Germinal center (tissue), 1 donor: ENCODE data around the gene ACAP2.
"Not testable (repeated sequence)": the region's sequence is repeated elsewhere in the genome, so short reads cannot be mapped to it uniquely, and the experiment has no call there.

Source experiments
- DNase-seq: peaks from one replicate; pipeline ENCODE4 v3.0.0; 2012; ENCODE audit warnings: mixed read lengths, low spot score

ACAP2 gene

DNA sequence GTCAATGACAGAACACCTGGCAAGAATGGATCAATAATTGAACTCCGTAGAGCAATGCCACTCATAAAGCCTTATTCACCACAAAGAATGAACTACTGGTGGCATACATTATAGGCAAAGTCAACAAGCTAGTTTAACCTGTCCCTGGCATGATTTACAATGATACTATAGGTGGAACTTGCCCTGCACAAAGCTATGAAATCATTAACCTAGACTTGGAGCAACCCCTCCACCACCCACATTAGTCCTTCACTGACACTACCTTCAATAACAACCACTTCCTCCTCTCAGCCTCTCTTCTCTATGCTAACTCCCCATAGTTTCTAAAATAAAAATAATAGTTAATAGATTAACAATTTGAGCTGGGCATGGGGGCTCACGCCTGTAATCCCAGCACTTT lies 54.4 kb downstream of the ACAP2 start:
- no peak for DNase-seq

DNA sequence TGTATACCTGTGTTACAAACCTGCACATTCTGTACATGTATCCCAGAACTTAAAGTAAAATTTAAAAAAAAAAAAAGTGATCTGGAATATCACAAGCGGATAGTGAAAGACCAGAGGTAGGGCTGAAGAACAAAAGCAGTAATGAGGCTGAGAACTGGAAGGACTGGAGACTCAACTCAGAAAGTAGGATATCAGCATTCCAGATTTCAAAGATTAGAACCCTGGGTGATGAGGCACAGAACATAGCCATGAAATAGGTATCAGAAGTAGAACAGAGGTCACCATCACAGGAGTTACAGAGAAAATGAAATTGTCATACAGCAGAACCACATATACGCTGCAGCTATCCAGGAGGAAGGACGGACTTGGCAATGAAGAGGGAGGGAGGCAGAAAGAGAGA lies 56.1 kb downstream of the ACAP2 start:
- no peak for DNase-seq

DNA sequence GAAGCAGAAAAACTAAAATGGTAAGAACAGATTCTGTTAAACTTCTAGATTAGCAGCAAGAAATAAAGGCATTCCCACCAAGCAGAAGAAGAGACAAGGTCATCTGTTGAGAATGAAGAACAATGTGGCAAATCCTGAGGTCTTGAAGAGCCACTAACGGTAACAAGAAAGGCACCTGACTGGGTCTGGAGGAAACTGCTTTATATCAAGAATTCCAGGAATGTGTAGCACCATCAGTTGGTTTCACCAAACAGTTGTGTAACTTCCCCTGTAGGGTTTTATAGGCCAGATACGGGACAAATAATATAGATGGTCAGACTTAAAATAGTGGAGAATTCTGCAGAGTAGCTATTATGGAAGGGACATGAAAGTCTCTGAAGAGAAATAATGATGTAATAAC lies 57.3 kb downstream of the ACAP2 start:
- DNase-seq: no peak

DNA sequence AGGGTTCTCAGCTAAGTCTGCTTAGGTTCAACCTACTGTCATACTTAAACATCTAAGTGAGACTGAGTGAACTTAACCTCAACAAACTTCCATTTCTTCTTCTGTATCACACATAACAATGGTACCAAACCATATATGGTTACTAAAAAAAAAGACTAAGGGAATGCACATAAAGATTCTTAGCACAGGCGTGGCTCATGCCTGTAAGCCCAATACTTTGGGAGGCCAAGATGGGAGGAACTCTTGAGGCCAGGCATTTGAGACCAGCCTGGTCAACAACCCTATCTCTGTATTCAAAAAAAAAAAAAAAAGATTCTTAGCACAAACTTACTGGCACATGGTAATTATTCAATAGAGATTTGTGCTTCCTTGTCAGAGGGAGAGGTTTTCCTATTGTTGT lies 57.9 kb downstream of the ACAP2 start:
- DNase-seq: no peak

DNA sequence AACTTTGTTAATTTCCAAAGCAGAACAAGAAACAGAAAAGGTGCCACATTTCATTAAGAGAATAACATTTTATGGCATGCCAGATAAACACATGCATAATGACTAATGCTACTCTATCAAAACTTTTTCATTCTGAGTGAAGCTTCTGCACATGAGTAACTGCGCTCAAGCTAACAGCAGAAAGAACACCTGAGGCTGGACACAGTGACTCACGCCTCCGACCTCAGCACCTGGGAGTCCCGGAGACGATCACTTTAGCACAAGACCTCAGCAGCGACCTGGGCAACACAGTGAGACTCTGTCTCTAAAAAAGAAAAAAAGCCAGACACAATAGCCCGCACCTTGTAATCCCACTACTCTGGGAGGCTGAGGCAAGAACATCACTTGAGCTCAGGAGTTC lies 70.6 kb downstream of the ACAP2 start:
- no peak for DNase-seq

DNA sequence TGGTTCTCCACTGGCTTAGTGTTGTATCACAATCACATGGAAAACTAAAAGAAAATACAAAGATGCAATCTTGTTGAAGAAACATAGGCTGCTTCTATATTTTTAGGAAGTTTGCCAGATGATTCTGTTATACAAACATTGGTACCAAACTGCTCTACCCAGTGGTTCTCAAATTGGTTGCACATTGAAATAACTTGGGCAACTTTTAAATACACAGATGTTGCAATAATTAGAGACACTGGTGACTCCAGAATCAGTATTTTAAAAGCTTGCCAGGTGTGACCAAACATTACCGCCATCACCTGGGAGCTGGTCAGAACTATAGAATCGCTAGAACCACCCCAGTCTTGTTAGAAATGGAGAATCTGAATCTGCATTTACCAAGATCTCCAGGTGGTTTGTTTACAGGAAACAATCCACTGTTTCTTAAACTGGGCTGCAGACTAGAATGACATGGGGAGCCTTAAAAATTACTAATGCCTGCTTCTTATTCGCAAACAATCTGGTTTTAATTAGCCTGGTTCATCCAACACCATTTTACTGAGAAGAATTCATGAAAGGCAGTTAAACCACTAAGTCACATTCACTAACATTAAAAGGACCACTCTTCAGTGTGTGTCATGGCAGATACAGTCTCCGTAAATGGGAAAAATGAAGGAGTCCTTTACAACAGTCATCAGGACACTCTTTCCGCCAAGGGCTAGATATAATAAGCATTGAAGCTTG lies 76.5 kb downstream of the ACAP2 start:
- no peak for DNase-seq

DNA sequence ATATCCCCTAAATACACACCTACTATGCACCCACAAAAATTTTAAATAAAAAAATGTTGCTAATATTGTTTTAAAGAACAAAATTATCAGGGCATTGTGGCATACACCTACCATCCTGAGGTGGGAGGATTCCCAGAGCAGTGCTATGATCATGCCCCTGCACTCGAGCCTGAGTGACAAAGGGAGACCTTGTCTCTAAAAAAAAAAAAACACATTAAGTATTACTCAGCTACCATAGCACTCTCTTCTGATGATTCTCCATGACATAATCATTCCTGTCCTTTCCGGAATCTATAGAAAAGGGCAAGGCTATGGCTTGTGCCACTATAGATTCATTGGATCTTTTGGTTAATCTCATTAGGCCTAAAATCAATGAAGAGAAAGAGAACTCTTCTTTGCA lies 77.4 kb downstream of the ACAP2 start:
- DNase-seq: no peak

DNA sequence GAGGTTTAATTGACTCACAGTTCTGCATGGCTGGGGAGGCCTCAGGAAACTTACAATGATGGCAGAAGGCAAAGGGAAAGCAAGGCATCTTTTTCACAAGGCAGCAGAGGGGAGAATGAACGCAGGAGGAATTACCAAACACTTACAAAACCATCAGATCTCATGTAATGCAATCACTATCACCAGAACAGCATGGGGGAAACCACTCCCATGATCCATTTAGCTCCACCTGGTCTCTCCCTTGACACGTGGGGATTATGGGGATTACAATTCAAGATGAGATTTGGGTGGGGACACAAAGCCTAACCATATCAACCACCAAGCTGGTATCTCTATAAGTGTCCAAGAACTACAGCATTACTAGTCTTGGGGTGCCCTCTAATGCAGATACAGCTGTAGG lies 85.0 kb downstream of the ACAP2 start:
- DNase-seq: not testable (repeated sequence)

DNA sequence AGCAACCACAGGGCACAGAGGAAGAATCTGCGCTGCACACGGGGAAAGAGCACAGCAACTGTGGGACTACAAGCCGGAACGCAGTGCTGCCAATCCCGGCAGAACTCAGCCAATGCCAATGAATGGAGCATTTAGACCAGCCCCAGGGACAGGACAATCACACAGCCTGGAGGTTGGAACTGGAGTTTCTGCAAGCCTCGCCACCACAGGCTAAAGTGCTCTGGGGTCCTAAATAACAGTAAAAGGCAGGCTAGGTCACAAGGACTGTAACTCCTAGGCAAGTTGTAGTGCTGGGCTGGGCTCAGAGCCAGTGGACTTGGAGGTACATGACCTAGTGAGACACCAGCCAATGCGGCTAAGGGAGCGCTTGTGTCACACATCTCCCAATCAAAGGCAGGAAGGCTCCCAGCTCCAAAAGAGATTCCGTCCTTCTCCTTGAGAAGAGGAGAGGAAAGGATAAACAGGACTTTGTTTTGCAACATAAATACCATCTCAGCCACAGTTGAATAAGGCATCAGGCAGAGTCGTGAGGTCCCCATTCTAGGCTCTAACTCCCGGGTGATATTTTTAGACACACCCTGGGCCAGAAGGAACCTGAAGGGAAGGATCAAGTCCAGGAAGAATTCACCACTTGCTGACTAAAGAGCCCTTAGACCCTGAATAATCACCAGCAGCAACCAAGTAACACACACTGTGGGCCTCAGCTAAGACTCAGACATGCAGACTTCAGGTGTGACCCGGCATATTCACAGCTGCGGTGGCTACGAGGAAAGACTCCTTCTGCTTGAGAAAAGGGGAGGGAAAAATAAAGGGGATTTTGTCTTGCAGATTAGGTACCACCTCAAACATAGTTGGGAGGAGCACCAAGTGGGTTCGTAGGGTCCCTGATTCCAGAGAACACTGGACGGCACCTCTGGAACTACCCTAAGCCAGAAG lies 86.4 kb downstream of the ACAP2 start:
- no peak for DNase-seq

DNA sequence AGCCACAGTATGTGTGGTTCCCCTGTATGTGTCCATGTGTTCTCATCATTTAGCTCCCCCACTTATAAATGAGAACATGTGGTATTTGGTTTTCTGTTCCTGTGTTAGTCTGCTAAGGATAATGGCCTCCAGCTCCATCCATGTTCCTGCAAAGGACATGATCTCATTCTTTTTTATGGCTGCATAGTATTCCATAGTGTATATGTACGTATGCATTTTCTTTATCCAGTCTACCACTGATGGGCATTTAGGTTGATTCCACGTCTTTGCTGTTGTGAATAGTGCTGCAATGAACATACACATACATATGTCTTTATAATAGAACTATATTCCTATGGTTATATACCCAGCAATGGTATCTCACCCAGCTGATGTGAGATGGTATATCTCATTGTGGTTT lies 88.8 kb downstream of the ACAP2 start:
- DNase-seq: not testable (repeated sequence)

DNA sequence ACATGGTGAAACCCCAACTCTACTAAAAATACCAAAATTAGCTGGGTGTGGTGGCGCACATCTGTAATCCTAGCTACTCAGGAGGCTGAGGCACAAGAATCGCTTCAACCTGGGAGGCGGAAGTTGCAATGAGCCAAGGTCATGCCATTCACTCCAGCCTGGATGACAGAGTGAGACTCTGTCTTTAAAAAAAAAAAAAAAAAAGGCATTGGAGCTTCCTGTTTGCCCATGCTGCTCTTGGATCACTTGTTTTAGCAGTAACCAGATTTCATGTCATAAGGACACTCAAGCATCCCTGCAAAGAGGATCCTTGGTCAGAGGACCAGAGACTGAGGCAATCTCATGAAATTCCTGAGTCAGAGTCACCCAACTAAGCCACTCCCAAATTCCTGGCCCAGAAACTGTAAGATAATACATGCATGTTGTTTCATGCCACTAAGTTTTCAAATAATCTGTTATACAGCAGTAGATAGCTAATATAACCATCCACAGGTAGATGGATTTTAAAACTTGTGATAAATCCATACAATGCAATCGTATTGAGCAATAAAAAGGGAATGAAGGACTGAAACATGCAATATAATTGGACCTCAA lies 89.8 kb downstream of the ACAP2 start:
- no peak for DNase-seq

DNA sequence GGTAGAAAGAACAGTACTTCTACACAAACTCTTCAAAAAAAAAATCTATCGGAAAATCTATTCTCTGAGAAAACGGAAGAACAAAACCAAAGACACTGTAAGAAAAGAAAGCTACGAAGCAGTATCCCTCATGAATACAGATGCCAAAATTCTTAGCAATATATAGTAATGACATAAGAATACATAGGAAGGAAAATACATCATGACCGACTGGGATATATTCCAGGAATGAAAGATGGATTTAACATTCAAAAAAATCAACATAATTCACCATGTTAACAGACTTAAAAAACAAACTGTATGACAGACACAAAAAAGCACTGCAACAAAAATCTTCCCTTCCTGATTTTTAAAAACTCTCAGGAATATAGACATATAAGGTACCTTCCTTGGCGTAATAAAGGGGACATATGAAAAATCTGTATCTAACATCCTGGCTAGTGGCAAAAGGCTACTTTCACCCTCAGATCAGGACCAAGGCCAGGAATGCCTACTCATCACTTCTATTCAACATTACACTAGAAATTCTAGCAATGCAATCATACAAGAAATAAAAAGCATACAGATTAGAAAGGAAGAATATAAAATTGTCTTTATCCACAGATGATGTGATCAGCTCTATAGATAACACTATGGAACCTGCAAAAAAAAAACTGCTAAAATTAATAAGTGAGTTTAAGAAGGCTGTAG lies 94.2 kb downstream of the ACAP2 start:
- DNase-seq: no peak

DNA sequence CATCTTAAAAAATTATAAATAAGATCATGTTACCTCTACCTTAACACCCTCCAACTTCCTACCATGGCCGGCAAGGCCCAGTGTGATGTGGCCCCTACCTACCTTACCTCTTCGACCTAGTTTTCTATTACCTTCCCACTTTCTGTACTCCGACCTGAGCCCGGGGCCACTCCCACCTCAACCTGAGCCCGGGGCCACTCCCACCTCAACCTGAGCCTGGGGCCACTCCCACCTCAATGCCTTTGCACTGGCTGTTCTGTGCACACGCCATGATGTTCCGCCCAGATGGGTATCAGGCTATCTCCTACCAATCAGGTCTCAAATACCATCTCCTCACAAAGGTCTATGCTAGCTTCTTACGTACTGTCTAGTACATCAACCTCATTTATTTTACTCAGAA lies 105.1 kb downstream of the ACAP2 start:
- no peak for DNase-seq

DNA sequence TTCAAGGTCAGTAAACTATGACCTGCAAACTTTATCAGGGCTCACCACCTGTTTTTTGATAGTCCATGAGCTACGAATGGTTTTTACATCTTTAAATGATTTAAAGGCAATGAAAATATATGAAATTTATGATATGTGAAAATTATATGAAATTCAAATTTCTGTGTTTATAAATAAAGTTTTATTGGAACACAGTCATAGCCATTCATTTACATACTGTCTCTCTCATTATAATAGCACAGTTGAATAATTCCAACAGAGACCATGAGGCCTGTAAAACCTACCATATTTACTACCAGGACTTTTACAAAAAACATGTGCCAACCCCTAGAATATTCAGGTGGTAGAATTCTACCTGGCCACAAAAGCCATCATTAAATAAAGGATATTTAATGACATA lies 107.9 kb downstream of the ACAP2 start:
- DNase-seq: no peak

DNA sequence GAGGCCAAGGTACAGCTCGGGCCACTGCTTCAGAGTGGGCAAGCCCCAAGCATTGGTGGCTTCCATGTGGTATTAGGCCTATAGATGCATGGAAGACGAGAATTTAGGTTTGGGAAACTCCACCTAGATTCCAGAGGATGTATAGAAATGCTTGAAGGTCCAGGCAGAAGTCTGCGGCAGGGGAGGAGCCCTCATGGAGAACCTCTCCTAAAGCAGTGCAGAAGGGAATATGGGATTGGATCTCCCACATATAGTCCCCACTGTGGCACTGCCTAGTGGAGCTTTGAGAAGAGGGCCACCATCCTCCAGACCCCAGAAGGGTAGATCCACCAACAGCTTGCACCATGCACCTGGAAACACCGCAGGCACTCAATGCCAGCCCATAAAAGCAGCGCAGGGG lies 123.8 kb downstream of the ACAP2 start:
- no peak for DNase-seq

DNA sequence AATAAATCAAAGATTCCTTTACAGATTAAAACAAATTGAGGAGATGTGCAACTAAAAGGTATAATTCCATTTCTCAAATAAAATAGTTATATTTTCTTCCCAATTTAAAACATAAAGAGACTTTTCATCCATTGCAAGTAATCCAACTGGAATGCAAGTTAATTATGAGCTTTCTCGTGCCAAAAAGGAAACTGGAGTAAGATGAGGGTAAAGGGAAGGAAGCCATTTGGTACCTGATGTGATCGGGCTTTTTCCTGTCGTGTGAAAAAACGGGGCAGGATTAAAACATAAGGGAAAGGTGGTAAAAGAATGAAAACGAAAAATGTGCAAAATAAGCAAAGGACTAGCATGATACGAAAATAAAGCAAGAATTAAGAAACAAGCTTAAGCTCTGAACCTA lies 130.1 kb downstream of the ACAP2 start:
- no peak for DNase-seq

DNA sequence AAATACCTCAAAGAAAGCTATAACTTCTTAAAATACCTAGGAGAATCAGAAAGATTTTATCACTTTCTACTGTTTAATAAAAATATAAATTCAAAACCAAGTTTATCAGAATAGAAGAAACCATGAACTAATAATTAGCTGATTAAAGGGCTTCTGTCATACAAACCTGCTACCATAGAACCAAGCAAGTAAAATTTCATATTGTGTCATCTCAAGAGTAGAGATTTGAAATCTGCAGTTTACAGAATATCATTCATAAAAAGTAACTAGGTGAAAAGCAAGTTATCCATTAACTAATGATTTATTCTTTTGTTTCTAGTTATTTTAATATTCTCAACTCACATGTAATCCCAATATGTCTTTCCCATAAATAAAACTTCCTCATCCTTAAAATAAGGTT lies 135.1 kb downstream of the ACAP2 start:
- DNase-seq: no peak

DNA sequence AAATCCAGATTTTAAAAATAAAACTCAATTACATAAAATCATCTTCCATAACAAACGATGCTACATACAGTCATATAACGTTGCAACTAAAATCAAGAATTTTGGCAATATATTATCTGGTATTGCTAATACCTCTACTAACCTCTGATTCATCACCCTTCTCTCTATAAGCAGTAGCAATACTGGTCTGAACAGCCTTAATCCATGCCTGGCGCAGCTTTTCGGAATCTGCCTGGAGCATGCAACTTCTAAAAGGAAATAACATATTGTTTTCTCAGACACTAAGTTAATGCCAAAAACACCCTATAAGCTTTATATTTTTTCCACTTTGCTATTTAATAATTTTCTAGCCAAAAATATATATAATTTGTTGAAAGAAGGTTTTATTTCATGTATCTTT lies 136.5 kb downstream of the ACAP2 start:
- no peak for DNase-seq

DNA sequence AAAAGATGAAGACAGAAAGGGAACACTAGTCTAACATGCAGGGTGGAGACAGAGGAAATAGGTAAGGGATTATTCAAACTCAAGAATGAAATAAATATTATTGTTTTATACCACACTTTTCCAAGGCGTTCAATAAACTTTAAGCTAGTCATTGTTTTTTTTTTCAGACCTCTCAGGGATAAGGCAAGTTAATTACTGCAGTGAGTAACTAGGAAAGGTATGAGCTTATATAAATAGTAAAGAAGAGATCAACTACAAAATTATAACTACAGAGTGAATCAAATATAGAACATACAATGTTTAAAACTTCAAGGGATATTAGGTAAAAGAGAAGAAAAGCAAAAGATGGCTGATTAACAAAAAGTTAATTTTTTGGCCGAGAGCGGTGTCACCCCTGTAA lies 140.4 kb downstream of the ACAP2 start:
- no peak for DNase-seq

DNA sequence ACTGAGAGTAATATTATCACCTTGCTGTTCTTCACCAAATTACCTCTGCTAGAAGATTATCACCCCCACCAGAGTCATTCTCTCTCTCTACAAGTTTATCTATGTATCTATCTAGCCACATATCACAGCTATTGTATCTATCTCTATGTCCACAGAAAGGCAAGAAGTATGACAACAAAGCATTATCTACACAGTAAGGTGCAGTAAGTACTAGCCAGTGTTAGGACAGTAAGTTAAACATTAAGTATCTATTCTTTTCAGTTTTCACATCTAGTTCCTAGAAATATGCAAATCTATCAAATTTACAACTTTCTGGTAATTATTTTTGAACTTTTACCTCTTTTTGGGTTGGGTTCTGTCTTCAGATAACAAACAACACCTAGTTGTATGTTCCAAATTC lies 145.4 kb downstream of the ACAP2 start:
- no peak for DNase-seq

DNA sequence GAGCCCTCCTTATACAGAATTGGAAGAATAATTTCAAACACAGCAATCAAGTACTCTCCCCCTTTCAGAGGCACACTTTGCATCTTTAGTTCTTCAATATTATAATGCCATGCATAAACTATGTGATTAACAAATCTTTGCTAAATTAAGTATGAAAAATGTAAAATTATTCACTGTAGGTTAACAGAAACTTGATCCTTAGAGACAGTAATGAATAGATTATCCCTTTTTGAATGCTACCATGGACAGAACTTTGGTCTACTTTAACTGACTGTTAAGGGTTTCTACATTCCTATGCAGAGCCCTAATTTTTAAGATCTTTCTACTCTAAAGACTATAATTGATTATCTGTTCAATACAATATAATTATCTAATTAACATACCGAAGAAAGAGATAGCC lies 146.2 kb downstream of the ACAP2 start:
- no peak for DNase-seq

DNA sequence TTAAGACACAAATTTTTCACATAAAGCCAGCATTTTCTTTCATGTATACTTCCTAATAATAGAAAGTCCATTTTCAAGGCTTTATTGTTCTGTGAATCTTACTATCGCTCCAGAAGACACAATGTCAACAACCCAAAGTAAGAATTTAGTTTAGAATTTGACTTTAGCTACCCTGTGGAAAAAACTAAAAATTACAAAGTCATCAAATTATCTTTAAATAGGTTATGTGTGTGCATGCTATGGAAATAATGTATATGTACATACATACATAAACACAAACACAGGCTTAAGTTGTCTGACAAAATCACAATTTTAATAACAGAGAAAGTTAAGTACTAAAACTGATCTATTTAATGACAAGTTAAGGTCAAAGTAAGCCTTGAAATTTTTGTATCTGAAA lies 151.7 kb downstream of the ACAP2 start:
- DNase-seq: no peak

DNA sequence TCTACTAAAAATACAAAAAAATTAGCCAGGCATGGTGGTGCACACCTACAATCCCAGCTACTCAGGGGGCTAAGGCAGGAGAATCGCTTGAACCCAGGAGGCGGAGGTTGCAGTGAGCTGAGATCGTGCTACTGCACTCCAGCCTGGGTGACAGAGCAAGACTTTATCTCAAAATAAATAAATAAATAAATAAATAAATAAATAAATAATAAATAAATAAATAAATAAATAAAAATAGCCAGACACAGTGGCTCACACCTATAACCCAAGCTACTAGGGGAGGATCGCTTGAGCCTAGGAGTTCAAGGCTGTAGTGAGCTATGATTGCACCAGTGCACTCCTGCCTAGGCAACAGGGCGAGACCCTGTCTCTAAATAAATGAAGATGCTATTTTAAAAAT lies 152.2 kb downstream of the ACAP2 start:
- DNase-seq: not testable (repeated sequence)
